ENCODE measurements around the gene CLP1.

DNA sequence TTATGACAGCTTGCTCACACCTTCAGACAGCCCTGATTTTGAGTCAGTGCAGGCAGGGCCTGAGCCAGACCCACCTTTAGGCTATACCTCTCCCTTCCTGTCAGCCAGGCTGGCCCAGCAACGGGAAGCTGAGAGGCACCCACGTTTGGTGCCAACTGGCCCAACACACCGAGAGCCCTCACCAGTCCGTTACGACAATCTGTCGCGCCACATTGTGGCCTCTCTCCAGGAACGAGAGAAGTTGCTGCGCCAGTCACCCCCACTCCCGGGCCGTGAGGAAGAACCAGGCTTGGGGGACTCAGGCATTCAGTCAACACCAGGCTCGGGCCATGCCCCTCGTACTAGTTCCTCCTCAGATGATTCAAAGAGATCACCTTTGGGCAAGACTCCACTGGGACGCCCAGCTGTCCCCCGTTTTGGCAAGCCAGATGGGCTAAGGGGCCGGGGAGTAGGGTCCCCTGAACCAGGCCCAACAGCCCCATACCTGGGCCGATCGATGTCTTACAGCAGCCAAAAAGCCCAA lies 41.3 kb downstream of the CLP1 start:
- TF ChIP-seq RAD21 (IDR thresholded peaks at IDR 0.05; ENCODE audit: low read depth) (no peak), TAF1 (IDR thresholded peaks at IDR 0.05; ENCODE audit: low read depth) (no peak), YY1 (IDR thresholded peaks at IDR 0.05; ENCODE audit: low read depth) (no peak), EGR1 (IDR thresholded peaks at IDR 0.05) (no peak), REST (IDR thresholded peaks at IDR 0.05; ENCODE audit: low read depth) (no peak), CREB1 (IDR thresholded peaks at IDR 0.05; ENCODE audit: low read depth) (no peak), TEAD4 (IDR thresholded peaks at IDR 0.05) (no peak), CEBPB (IDR thresholded peaks at IDR 0.05) (no peak), TCF12 (IDR thresholded peaks at IDR 0.05; ENCODE audit: low read depth) (no peak), NFIC (IDR thresholded peaks at IDR 0.05) (no peak)
